ENCODE measurements around the gene PPBP. TPM values are rescaled to one million over a fixed set of nuclear protein-coding genes. Genes with fewer than 3 reads are reported as not detected.

The PPBP gene
- total and polyA plus RNA-seq, 7 donors = 0.38 TPM; not detected in 6

DNA sequence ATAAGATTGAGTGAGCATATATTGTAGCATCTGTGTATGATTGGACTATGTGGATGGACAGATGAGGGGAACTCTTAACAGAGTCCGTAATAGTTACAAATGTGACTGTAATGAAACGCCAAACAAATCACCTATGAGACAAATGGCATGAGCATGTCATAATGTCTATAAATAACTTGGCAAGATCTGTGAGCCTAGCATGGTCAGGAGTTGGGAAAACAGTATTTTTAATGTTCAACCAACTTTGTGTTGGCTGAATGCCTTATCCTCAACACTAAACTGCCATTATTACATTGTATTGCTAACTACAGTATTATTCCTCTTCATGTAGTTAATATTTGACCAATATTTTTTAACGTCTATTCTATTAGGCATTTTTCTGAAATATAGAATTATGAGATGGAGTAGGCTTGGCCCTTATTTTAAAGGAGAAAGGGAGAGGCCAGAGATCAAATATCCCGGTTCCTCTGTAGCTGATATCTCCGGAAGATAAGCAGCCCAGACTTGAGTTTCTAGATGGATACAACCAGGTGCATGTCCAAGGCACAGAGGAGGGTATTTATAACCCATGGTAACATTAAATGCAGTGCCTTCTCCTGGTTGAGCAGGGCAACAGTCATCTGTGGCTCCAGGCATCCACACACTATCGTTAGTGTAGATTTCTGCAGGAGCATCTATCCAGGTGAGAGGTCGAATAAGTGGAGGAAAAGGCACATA, 38.8 kb downstream of the PPBP start:
- no peaks in the 10 kb centered on the region for H3K9me3 ChIP-seq
- no peaks in the 10 kb centered on the region for H3K36me3 ChIP-seq
- WGBS, 2 donors = 23 to 74% methylated on average over 7 of the region's 7 CpGs
- peaks cover 0 to 7% (median 6%) of the 10 kb centered on the region in 4 donors for H3K4me1 ChIP-seq
- intact Hi-C loops (cut with DNase I) = no loop called here
- no peak overlapping the region for H3K27ac ChIP-seq
- no peak for TF ChIP-seq POLR2AphosphoS5 (IDR thresholded peaks at IDR 0.05)
- TF ChIP-seq POLR2A (IDR thresholded peaks at IDR 0.05) = no peak
- TF ChIP-seq, protein P1, sequence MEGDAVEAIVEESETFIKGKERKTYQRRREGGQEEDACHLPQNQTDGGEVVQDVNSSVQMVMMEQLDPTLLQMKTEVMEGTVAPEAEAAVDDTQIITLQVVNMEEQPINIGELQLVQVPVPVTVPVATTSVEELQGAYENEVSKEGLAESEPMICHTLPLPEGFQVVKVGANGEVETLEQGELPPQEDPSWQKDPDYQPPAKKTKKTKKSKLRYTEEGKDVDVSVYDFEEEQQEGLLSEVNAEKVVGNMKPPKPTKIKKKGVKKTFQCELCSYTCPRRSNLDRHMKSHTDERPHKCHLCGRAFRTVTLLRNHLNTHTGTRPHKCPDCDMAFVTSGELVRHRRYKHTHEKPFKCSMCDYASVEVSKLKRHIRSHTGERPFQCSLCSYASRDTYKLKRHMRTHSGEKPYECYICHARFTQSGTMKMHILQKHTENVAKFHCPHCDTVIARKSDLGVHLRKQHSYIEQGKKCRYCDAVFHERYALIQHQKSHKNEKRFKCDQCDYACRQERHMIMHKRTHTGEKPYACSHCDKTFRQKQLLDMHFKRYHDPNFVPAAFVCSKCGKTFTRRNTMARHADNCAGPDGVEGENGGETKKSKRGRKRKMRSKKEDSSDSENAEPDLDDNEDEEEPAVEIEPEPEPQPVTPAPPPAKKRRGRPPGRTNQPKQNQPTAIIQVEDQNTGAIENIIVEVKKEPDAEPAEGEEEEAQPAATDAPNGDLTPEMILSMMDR (IDR thresholded peaks at IDR 0.05) = no peak
- TF ChIP-seq EP300 (IDR thresholded peaks at IDR 0.05) = no peak
- no peak overlapping the region for H3K4me3 ChIP-seq
- no peak for DNase-seq
- H3K27me3 ChIP-seq = peaks cover 0 to 8% (median 5%) of the 10 kb centered on the region in 3 donors

DNA sequence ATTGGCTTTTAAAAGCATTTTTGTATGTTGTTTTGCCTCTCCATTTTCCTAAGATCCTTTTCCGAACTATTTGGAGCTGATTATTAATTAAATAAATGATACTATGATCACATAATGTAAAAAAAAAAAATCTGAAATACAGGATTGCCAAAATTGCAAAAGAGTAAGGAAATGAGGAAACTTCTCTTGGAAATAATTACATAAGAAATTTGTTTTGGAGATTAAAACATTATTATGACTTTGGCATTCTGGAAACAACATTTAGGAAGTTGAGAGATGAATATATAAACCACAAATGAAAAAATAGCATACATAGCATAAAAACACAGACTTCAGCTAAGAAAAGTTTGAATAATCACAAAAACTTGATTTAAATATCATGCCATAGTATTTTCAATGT, 39.7 kb downstream of the PPBP start:
- no peaks in the 10 kb centered on the region for H3K9me3 ChIP-seq
- intact Hi-C loops (cut with DNase I) = no loop called here
- WGBS, 2 donors = 92% methylated on average over 1 of the region's 1 CpG
- no peak overlapping the region for H3K4me3 ChIP-seq
- no peak overlapping the region for H3K27ac ChIP-seq
- H3K36me3 ChIP-seq = no peaks in the 10 kb centered on the region
- TF ChIP-seq POLR2AphosphoS5 (IDR thresholded peaks at IDR 0.05) (no peak), EP300 (IDR thresholded peaks at IDR 0.05) (no peak), POLR2A (IDR thresholded peaks at IDR 0.05) (no peak)
- TF ChIP-seq, protein P1 (IDR thresholded peaks at IDR 0.05) = no peak
- peaks cover 0 to 12% (median 10%) of the 10 kb centered on the region in 4 donors for H3K4me1 ChIP-seq
- no peak for DNase-seq
- peaks cover 0 to 17% (median 6%) of the 10 kb centered on the region in 3 donors for H3K27me3 ChIP-seq

DNA sequence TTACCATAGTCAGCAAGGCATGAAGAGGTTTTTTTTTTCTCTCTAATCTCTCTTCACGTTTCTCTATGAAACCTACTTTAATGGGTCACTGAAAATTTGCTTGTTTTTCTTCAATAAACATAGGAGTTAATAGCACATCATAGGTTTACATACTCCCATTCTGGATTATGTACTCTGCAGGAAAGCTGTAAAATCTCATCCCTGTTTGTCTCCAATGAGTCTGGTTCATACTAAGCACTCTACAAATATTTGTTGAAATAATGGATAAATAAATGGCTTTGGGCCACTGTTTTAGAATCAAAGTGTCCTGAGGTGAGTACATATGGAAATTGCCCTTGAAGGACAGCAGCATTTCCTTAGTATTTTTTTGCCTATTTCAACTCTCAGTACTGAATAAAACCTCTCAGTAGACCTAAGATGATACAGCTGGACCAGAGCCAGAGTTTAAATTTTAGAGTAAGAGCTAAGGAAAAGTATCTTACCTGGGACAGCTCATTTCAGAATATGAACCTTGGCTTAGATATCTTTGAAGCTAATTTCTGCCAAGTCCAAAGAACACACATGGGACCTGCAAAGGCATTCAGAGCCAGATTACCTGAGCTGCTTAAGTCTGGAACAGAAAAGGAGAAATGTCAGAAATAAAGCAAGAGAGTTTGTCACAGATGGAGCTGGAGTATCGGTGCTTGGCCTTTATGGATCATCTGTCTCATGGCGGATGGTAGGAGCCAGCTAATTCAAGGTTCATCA, 40.6 kb downstream of the PPBP start:
- Histone ChIP-seq H3K4me3 (no peak overlapping the region), H3K36me3 (no peaks in the 10 kb centered on the region), H3K27me3 (peaks cover 0 to 18% (median 6%) of the 10 kb centered on the region in 3 donors), H3K4me1 (peaks cover 0 to 12% (median 10%) of the 10 kb centered on the region in 4 donors), H3K9me3 (no peaks in the 10 kb centered on the region), H3K27ac (no peak overlapping the region)
- TF ChIP-seq, protein P1 (IDR thresholded peaks at IDR 0.05) = no peak
- TF ChIP-seq POLR2AphosphoS5 (IDR thresholded peaks at IDR 0.05) = no peak
- no peak for TF ChIP-seq EP300 (IDR thresholded peaks at IDR 0.05)
- no peak for TF ChIP-seq POLR2A (IDR thresholded peaks at IDR 0.05)
- DNase-seq = no peak
- 64 to 78% methylated on average over 3 of the region's 3 CpGs for WGBS, 2 donors
- intact Hi-C loops (cut with DNase I) = no loop called here

DNA sequence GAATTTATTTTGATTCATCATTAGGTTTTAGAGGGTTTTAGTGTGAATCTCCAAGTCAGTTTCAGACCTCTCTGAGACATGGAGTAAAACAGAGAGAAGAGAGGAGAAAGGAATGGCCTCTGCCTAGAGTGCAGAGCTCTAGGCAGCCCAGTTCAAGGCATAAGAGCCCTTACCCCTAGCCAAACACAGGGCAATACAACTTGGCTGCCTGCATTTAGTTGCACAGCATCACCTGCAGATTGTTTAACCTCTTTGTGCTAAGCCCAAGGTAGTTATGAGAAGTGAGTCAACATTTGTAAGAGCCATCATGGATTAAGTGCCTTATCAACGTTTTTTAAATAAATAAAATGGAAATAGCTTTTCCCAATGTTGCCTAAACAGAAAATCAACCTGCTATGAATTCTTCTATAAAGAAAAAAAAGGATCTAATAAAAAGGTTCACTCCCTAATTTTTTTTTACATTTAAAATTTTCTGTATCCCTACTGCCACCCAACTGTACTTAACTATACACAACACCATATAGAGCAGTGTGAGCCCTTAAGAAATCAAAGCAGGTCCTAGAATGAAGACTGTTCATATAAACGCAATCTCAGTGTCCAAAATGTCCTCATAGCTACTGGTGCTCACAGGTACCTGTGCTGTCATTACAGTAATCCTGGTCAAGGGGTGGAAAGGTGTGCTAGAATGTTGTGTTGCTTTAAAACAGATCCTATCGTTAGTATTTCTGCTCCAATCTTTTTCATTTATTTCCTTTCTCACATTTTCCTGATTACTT, 42.1 kb downstream of the PPBP start:
- no peaks in the 10 kb centered on the region for H3K9me3 ChIP-seq
- no peak overlapping the region for H3K27ac ChIP-seq
- H3K4me3 ChIP-seq = no peak overlapping the region
- WGBS, 2 donors = 67 to 81% methylated on average over 3 of the region's 3 CpGs
- DNase-seq = no peak
- TF ChIP-seq POLR2A (IDR thresholded peaks at IDR 0.05) = no peak
- no peak for TF ChIP-seq POLR2AphosphoS5 (IDR thresholded peaks at IDR 0.05)
- H3K36me3 ChIP-seq = no peaks in the 10 kb centered on the region
- peaks cover 0 to 12% (median 10%) of the 10 kb centered on the region in 4 donors for H3K4me1 ChIP-seq
- H3K27me3 ChIP-seq = peaks cover 0 to 18% (median 6%) of the 10 kb centered on the region in 3 donors
- intact Hi-C loops (cut with DNase I) = no loop called here
